SKM-1 (cell line): ENCODE results near the gene GSTM3.
"Not testable (repeated sequence)": the region's sequence is repeated elsewhere in the genome, so short reads cannot be mapped to it uniquely, and the experiment has no call there.

Source experiments
- DNase-seq: peaks from one replicate; lab custom pipeline; 2025; ENCODE audit not compliant: unreplicated experiment; lab: John Stamatoyannopoulos, UW

GSTM3 gene

GRCh38 chr1:109775398-109775797 lies 34.6 kb upstream of the GSTM3 start:
- no peak for DNase-seq

- no peak for DNase-seq
These were observed 33.2 kb upstream of the GSTM3 start for GRCh38 chr1:109773900-109774485.

- DNase-seq = peak; percentile 83
These were observed 32.5 kb upstream of the GSTM3 start for GRCh38 chr1:109773203-109773899.

GRCh38 chr1:109772658-109773202 lies 31.9 kb upstream of the GSTM3 start:
- no peak for DNase-seq

- DNase-seq = no peak
These were observed 31.1 kb upstream of the GSTM3 start for GRCh38 chr1:109771712-109772657.

GRCh38 chr1:109770331-109771095 lies 29.7 kb upstream of the GSTM3 start:
- DNase-seq = no peak

GRCh38 chr1:109769330-109770078 lies 28.7 kb upstream of the GSTM3 start:
- DNase-seq = no peak

GRCh38 chr1:109768820-109769219 lies 28.0 kb upstream of the GSTM3 start:
- no peak for DNase-seq

GRCh38 chr1:109768335-109768650 lies 27.5 kb upstream of the GSTM3 start:
- no peak for DNase-seq

- no peak for DNase-seq
These were observed 26.9 kb upstream of the GSTM3 start for GRCh38 chr1:109767637-109768334.

GRCh38 chr1:109766991-109767636 lies 26.3 kb upstream of the GSTM3 start:
- not testable (repeated sequence) for DNase-seq

- no peak for DNase-seq
These were observed 25.2 kb upstream of the GSTM3 start for GRCh38 chr1:109765896-109766615.

GRCh38 chr1:109765483-109765815 lies 24.6 kb upstream of the GSTM3 start:
- no peak for DNase-seq

- DNase-seq = no peak
These were observed 24.0 kb upstream of the GSTM3 start for GRCh38 chr1:109764561-109765482.

- DNase-seq = no peak
These were observed 23.0 kb upstream of the GSTM3 start, which contains the start of gene EPS8L3 for GRCh38 chr1:109763646-109764415. TSS of gene EPS8L3 (minus strand) at chr1:109763923. CDS start at chr1:109761749, 2,174 bp downstream.

- DNase-seq = peak; percentile 67
These were observed 22.2 kb upstream of the GSTM3 start for GRCh38 chr1:109762821-109763645.
